Peyer's patch (tissue), 4 donors: Measurements from ENCODE around the gene FSTL1.

ENCODE experiments used
- POLR2A ChIP-seq, 2 donors: fragments of 450-650 bp; IDR thresholded peaks; one replicate each; pipeline ENCODE4 v1.5.1; 2017; ENCODE audit warnings: antibody characterized with exemption in 2 of 2, mild to moderate bottlenecking in 2 of 2, moderate library complexity in 2 of 2
- TF ChIP-seq, protein P1 (sequence below), 6 experiments: fragments of 450-650 bp in 4 of 6; fragments of 200-600 bp in 2 of 6; sonication (generic) in 1 of 6; IDR thresholded peaks; one replicate each; pipeline ENCODE4 v1.5.1; 2017 to 2019; ENCODE audit warnings: antibody characterized with exemption in 6 of 6, mild to moderate bottlenecking in 3 of 6, moderate library complexity in 1 of 6

DNA sequence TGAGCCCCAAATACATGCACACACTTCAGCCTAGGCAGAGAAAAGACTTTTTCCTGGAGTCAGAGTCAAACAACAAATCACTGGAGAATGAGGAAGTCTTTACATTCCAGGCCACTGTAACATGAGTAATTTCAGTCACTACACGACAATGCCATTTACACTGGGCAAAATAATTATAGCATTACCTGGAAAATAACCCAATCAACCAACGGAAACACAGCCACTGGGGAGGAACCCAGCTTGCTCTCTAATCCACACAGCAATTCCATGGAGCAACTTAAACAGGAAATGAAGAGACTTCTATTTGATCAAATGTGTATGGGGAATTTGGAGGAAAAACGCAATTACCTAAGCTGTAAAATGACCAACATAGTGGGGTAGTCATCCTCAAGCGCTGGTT, 15.2 kb downstream of the FSTL1 start:
- TF ChIP-seq, protein P1, sequence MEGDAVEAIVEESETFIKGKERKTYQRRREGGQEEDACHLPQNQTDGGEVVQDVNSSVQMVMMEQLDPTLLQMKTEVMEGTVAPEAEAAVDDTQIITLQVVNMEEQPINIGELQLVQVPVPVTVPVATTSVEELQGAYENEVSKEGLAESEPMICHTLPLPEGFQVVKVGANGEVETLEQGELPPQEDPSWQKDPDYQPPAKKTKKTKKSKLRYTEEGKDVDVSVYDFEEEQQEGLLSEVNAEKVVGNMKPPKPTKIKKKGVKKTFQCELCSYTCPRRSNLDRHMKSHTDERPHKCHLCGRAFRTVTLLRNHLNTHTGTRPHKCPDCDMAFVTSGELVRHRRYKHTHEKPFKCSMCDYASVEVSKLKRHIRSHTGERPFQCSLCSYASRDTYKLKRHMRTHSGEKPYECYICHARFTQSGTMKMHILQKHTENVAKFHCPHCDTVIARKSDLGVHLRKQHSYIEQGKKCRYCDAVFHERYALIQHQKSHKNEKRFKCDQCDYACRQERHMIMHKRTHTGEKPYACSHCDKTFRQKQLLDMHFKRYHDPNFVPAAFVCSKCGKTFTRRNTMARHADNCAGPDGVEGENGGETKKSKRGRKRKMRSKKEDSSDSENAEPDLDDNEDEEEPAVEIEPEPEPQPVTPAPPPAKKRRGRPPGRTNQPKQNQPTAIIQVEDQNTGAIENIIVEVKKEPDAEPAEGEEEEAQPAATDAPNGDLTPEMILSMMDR (IDR thresholded peaks at IDR 0.05), result no peak
- TF ChIP-seq POLR2A (IDR thresholded peaks at IDR 0.05), result no peak
